ENCODE measurements around the gene RNASE12.
"Not testable (repeated sequence)": the region's sequence is repeated elsewhere in the genome, so short reads cannot be mapped to it uniquely, and the experiment has no call there.

Gene RNASE12

GRCh38 chr14:20583142-20583541 lies 8.0 kb downstream of the RNASE12 start:
- Histone ChIP-seq H3K4me3 (ENCODE audit: low read depth in 1 of 5, low read length in 5 of 5) (no peak overlapping the region), H3K9ac (ENCODE audit: low read length in 5 of 5) (no peak overlapping the region), H3K36me3 (ENCODE audit: control insufficient read depth in 5 of 5, insufficient read depth in 5 of 5, low read length in 5 of 5) (no peaks in the 10 kb centered on the region), H3K27me3 (ENCODE audit: control insufficient read depth in 5 of 5, insufficient read depth in 4 of 5, low read length in 5 of 5) (peaks cover 0 to 2% (median 0%) of the 10 kb centered on the region in 5 donors), H3K4me1 (ENCODE audit: control insufficient read depth in 5 of 5, insufficient read depth in 5 of 5, low read length in 5 of 5) (no peaks in the 10 kb centered on the region), H3K27ac (ENCODE audit: low read depth, low read length) (no peak overlapping the region), H3K9me3 (ENCODE audit: control insufficient read depth in 5 of 5, low read length in 5 of 5) (no peaks in the 10 kb centered on the region)

- H3K27me3 ChIP-seq (ENCODE audit: control insufficient read depth in 5 of 5, insufficient read depth in 4 of 5, low read length in 5 of 5): peaks cover 0 to 2% (median 0%) of the 10 kb centered on the region in 5 donors
- no peak overlapping the region for H3K4me3 ChIP-seq (ENCODE audit: low read depth in 1 of 5, low read length in 5 of 5)
- no peaks in the 10 kb centered on the region for H3K4me1 ChIP-seq (ENCODE audit: control insufficient read depth in 5 of 5, insufficient read depth in 5 of 5, low read length in 5 of 5)
- H3K9ac ChIP-seq (ENCODE audit: low read length in 5 of 5): no peak overlapping the region
- no peaks in the 10 kb centered on the region for H3K9me3 ChIP-seq (ENCODE audit: control insufficient read depth in 5 of 5, low read length in 5 of 5)
- H3K27ac ChIP-seq (ENCODE audit: low read depth, low read length): no peak overlapping the region
- no peaks in the 10 kb centered on the region for H3K36me3 ChIP-seq (ENCODE audit: control insufficient read depth in 5 of 5, insufficient read depth in 5 of 5, low read length in 5 of 5)
These were observed 10.9 kb downstream of the RNASE12 start for GRCh38 chr14:20580242-20580641.

GRCh38 chr14:20578784-20579502 lies 12.2 kb downstream of the RNASE12 start:
- H3K27me3 ChIP-seq (ENCODE audit: control insufficient read depth in 5 of 5, insufficient read depth in 4 of 5, low read length in 5 of 5): peaks cover 0 to 2% (median 0%) of the 10 kb centered on the region in 5 donors
- H3K9me3 ChIP-seq (ENCODE audit: control insufficient read depth in 5 of 5, low read length in 5 of 5): no peaks in the 10 kb centered on the region
- H3K27ac ChIP-seq (ENCODE audit: low read depth, low read length): no peak overlapping the region

GRCh38 chr14:20578325-20578724 lies 12.9 kb downstream of the RNASE12 start:
- H3K27me3 ChIP-seq (ENCODE audit: control insufficient read depth in 5 of 5, insufficient read depth in 4 of 5, low read length in 5 of 5): peaks cover 0 to 2% (median 0%) of the 10 kb centered on the region in 5 donors
- no peak overlapping the region for H3K27ac ChIP-seq (ENCODE audit: low read depth, low read length)
- no peak overlapping the region for H3K4me3 ChIP-seq (ENCODE audit: low read depth in 1 of 5, low read length in 5 of 5)
- no peaks in the 10 kb centered on the region for H3K9me3 ChIP-seq (ENCODE audit: control insufficient read depth in 5 of 5, low read length in 5 of 5)
- no peaks in the 10 kb centered on the region for H3K36me3 ChIP-seq (ENCODE audit: control insufficient read depth in 5 of 5, insufficient read depth in 5 of 5, low read length in 5 of 5)
- H3K4me1 ChIP-seq (ENCODE audit: control insufficient read depth in 5 of 5, insufficient read depth in 5 of 5, low read length in 5 of 5): no peaks in the 10 kb centered on the region
- H3K9ac ChIP-seq (ENCODE audit: low read length in 5 of 5): no peak overlapping the region

More at GRCh38 chr14:20578784-20579502, 12.2 kb downstream of the RNASE12 start:
- no peaks in the 10 kb centered on the region for H3K4me1 ChIP-seq (ENCODE audit: control insufficient read depth in 5 of 5, insufficient read depth in 5 of 5, low read length in 5 of 5)
- H3K36me3 ChIP-seq (ENCODE audit: control insufficient read depth in 5 of 5, insufficient read depth in 5 of 5, low read length in 5 of 5): no peaks in the 10 kb centered on the region
- H3K9ac ChIP-seq (ENCODE audit: low read length in 5 of 5): no peak overlapping the region
- H3K4me3 ChIP-seq (ENCODE audit: low read depth in 1 of 5, low read length in 5 of 5): no peak overlapping the region

- H3K27me3 ChIP-seq (ENCODE audit: control insufficient read depth in 5 of 5, insufficient read depth in 4 of 5, low read length in 5 of 5); H3K9ac ChIP-seq (ENCODE audit: low read length in 5 of 5); H3K27ac ChIP-seq (ENCODE audit: low read depth, low read length); H3K36me3 ChIP-seq (ENCODE audit: control insufficient read depth in 5 of 5, insufficient read depth in 5 of 5, low read length in 5 of 5); H3K4me1 ChIP-seq (ENCODE audit: control insufficient read depth in 5 of 5, insufficient read depth in 5 of 5, low read length in 5 of 5); H3K4me3 ChIP-seq (ENCODE audit: low read depth in 1 of 5, low read length in 5 of 5): not testable (repeated sequence)
- H3K9me3 ChIP-seq (ENCODE audit: control insufficient read depth in 5 of 5, low read length in 5 of 5): peaks cover 4 to 20% (median 17%) of the 10 kb centered on the region in 5 donors
These were observed 18.7 kb downstream of the RNASE12 start for GRCh38 chr14:20572382-20572990.

GRCh38 chr14:20570720-20571119 lies 20.5 kb downstream of the RNASE12 start:
- H3K9me3 ChIP-seq (ENCODE audit: control insufficient read depth in 5 of 5, low read length in 5 of 5): peaks cover 4 to 20% (median 17%) of the 10 kb centered on the region in 5 donors
- H3K9ac ChIP-seq (ENCODE audit: low read length in 5 of 5); H3K27ac ChIP-seq (ENCODE audit: low read depth, low read length); H3K36me3 ChIP-seq (ENCODE audit: control insufficient read depth in 5 of 5, insufficient read depth in 5 of 5, low read length in 5 of 5); H3K27me3 ChIP-seq (ENCODE audit: control insufficient read depth in 5 of 5, insufficient read depth in 4 of 5, low read length in 5 of 5); H3K4me3 ChIP-seq (ENCODE audit: low read depth in 1 of 5, low read length in 5 of 5); H3K4me1 ChIP-seq (ENCODE audit: control insufficient read depth in 5 of 5, insufficient read depth in 5 of 5, low read length in 5 of 5): not testable (repeated sequence)

GRCh38 chr14:20569865-20570264 lies 21.3 kb downstream of the RNASE12 start:
- H3K4me1 ChIP-seq (ENCODE audit: control insufficient read depth in 5 of 5, insufficient read depth in 5 of 5, low read length in 5 of 5); H3K27ac ChIP-seq (ENCODE audit: low read depth, low read length); H3K27me3 ChIP-seq (ENCODE audit: control insufficient read depth in 5 of 5, insufficient read depth in 4 of 5, low read length in 5 of 5); H3K36me3 ChIP-seq (ENCODE audit: control insufficient read depth in 5 of 5, insufficient read depth in 5 of 5, low read length in 5 of 5); H3K9ac ChIP-seq (ENCODE audit: low read length in 5 of 5); H3K4me3 ChIP-seq (ENCODE audit: low read depth in 1 of 5, low read length in 5 of 5): not testable (repeated sequence)
- H3K9me3 ChIP-seq (ENCODE audit: control insufficient read depth in 5 of 5, low read length in 5 of 5): peaks cover 4 to 20% (median 17%) of the 10 kb centered on the region in 5 donors

- Histone ChIP-seq H3K9ac (ENCODE audit: low read length in 5 of 5) (no peak overlapping the region), H3K9me3 (ENCODE audit: control insufficient read depth in 5 of 5, low read length in 5 of 5) (peaks cover 4 to 20% (median 17%) of the 10 kb centered on the region in 5 donors), H3K27me3 (ENCODE audit: control insufficient read depth in 5 of 5, insufficient read depth in 4 of 5, low read length in 5 of 5) (no peaks in the 10 kb centered on the region), H3K36me3 (ENCODE audit: control insufficient read depth in 5 of 5, insufficient read depth in 5 of 5, low read length in 5 of 5) (no peaks in the 10 kb centered on the region), H3K4me1 (ENCODE audit: control insufficient read depth in 5 of 5, insufficient read depth in 5 of 5, low read length in 5 of 5) (no peaks in the 10 kb centered on the region), H3K4me3 (ENCODE audit: low read depth in 1 of 5, low read length in 5 of 5) (peak overlapping the region in 2 of 5 donors; percentile 12 to 30), H3K27ac (ENCODE audit: low read depth, low read length) (no peak overlapping the region)
These were observed 22.1 kb downstream of the RNASE12 start for GRCh38 chr14:20569066-20569465.

- no peak overlapping the region for H3K4me3 ChIP-seq (ENCODE audit: low read depth in 1 of 5, low read length in 5 of 5)
- no peak overlapping the region for H3K27ac ChIP-seq (ENCODE audit: low read depth, low read length)
- H3K4me1 ChIP-seq (ENCODE audit: control insufficient read depth in 5 of 5, insufficient read depth in 5 of 5, low read length in 5 of 5): no peaks in the 10 kb centered on the region
- peaks cover 4 to 20% (median 17%) of the 10 kb centered on the region in 5 donors for H3K9me3 ChIP-seq (ENCODE audit: control insufficient read depth in 5 of 5, low read length in 5 of 5)
- no peaks in the 10 kb centered on the region for H3K27me3 ChIP-seq (ENCODE audit: control insufficient read depth in 5 of 5, insufficient read depth in 4 of 5, low read length in 5 of 5)
- no peaks in the 10 kb centered on the region for H3K36me3 ChIP-seq (ENCODE audit: control insufficient read depth in 5 of 5, insufficient read depth in 5 of 5, low read length in 5 of 5)
- H3K9ac ChIP-seq (ENCODE audit: low read length in 5 of 5): no peak overlapping the region
These were observed 22.8 kb downstream of the RNASE12 start for GRCh38 chr14:20568393-20568792.

GRCh38 chr14:20567199-20567598 lies 24.0 kb downstream of the RNASE12 start:
- not testable (repeated sequence) for H3K36me3 ChIP-seq (ENCODE audit: control insufficient read depth in 5 of 5, insufficient read depth in 5 of 5, low read length in 5 of 5); H3K4me3 ChIP-seq (ENCODE audit: low read depth in 1 of 5, low read length in 5 of 5); H3K9ac ChIP-seq (ENCODE audit: low read length in 5 of 5); H3K4me1 ChIP-seq (ENCODE audit: control insufficient read depth in 5 of 5, insufficient read depth in 5 of 5, low read length in 5 of 5); H3K27ac ChIP-seq (ENCODE audit: low read depth, low read length); H3K27me3 ChIP-seq (ENCODE audit: control insufficient read depth in 5 of 5, insufficient read depth in 4 of 5, low read length in 5 of 5)
- H3K9me3 ChIP-seq (ENCODE audit: control insufficient read depth in 5 of 5, low read length in 5 of 5): peaks cover 4 to 20% (median 17%) of the 10 kb centered on the region in 5 donors

Data from subcutaneous abdominal adipose tissue (tissue), 5 donors.